Measurements from ENCODE around the gene INAVA. TPM values are rescaled to one million over a fixed set of nuclear protein-coding genes. Genes with fewer than 3 reads are reported as not detected.

INAVA gene
- total and polyA plus RNA-seq, 9 of the 15 experiments (the other 6 are each of a cell fraction or from before 2014, with no cell fraction given): 0.09 TPM; not detected in 8

- TF ChIP-seq CREB3L1 (IDR thresholded peaks at IDR 0.05; ENCODE audit: borderline replicate concordance, low read depth): no peak
- no peak for TF ChIP-seq HDAC3 (IDR thresholded peaks at IDR 0.05; ENCODE audit: borderline replicate concordance, partially characterized antibody)
- no peak for TF ChIP-seq RFX5 (IDR thresholded peaks at IDR 0.05; ENCODE audit: low read depth, low read length)
- TF ChIP-seq HBP1 (CRISPR knock-in tag; IDR thresholded peaks at IDR 0.05): 0 out of 2 replicates have a peak, but pooled peaks have one; percentile 40
- no peak for TF ChIP-seq ZFP30 (CRISPR knock-in tag; IDR thresholded peaks at IDR 0.05; ENCODE audit: borderline replicate concordance)
- TF ChIP-seq HLTF (IDR thresholded peaks at IDR 0.05): no peak
- TF ChIP-seq HNRNPUL1 (IDR thresholded peaks at IDR 0.05; ENCODE audit: low read length): no peak
- TF ChIP-seq FIP1L1 (IDR thresholded peaks at IDR 0.05; ENCODE audit: low read depth, low read length, poor library complexity, severe bottlenecking): no peak
- TF ChIP-seq TEAD4 (IDR thresholded peaks at IDR 0.05; ENCODE audit: low read length): peak; percentile 38; the same call in 1 of the 2 replicates
- TF ChIP-seq TEAD4 (CRISPR knock-in tag; IDR thresholded peaks at IDR 0.05; ENCODE audit: borderline replicate concordance): no peak
- TF ChIP-seq FOXK1 (CRISPR knock-in tag; IDR thresholded peaks at IDR 0.05; ENCODE audit: borderline replicate concordance): no peak
- no peak for TF ChIP-seq SMARCC2 (IDR thresholded peaks at IDR 0.05; ENCODE audit: low read depth)
- TF ChIP-seq FOXA3 (CRISPR knock-in tag; conservative IDR thresholded peaks at IDR 0.05 in 1 of 2, IDR thresholded peaks at IDR 0.05 in 1 of 2): no peak
- peak; percentile 85 for TF ChIP-seq ZNF239 (CRISPR knock-in tag; IDR thresholded peaks at IDR 0.05)
- TF ChIP-seq NCOA2 (IDR thresholded peaks at IDR 0.05; ENCODE audit: partially characterized antibody in 2 of 2): no peak
- TF ChIP-seq KDM4B (IDR thresholded peaks at IDR 0.05; ENCODE audit: borderline replicate concordance in 2 of 2, low read depth in 1 of 2): no peak
- no peak for TF ChIP-seq DACH1 (IDR thresholded peaks at IDR 0.05; ENCODE audit: partially characterized antibody)
- no peak for TF ChIP-seq DPF2 (IDR thresholded peaks at IDR 0.05)
- no peak for TF ChIP-seq ARHGAP35 (IDR thresholded peaks at IDR 0.05; ENCODE audit: partially characterized antibody)
- no peak for TF ChIP-seq POLR2B (IDR thresholded peaks at IDR 0.05; ENCODE audit: low read depth, partially characterized antibody)
- TF ChIP-seq THAP12 (CRISPR knock-in tag; IDR thresholded peaks at IDR 0.05): no peak
- no peak for TF ChIP-seq EWSR1 (IDR thresholded peaks at IDR 0.05; ENCODE audit: borderline replicate concordance, low read depth, partially characterized antibody)
- peak; percentile 93 for TF ChIP-seq ZNF175 (CRISPR knock-in tag; IDR thresholded peaks at IDR 0.05; ENCODE audit: low read depth)
- no peak for TF ChIP-seq CHD1 (IDR thresholded peaks at IDR 0.05; ENCODE audit: low read length)
- TF ChIP-seq CBX8 (IDR thresholded peaks at IDR 0.05; ENCODE audit: borderline replicate concordance, extremely low read depth, low read depth, low read length, poor library complexity, severe bottlenecking): no peak
Observed at GRCh38 chr1:200886594-200886993, 8.1 kb upstream of the INAVA start (continued).
